A673 (cell line): Measurements from ENCODE around the gene HOXB13. TPM values are rescaled to one million over a fixed set of nuclear protein-coding genes. Genes with fewer than 3 reads are reported as not detected.

Experiments
- BruUV-seq: library from RNA; stranded (reverse); fragments of 400-500 nt; replicated peaks from 2 replicates; lab custom pipeline; 2021; lab: Mats Ljungman, UMichigan
- CTCF ChIA-PET: fragments of 300-600 bp; sonication (Branson Sonifier 250); formaldehyde crosslinking; loops from one replicate; lab custom pipeline; 2022; ENCODE audit warnings: antibody characterized with exemption; lab: Charles Lee
- POLR2A ChIA-PET: fragments of 300-600 bp; sonication (Branson Sonifier 250); formaldehyde crosslinking; loops from one replicate; lab custom pipeline; 2022; ENCODE audit warnings: antibody characterized with exemption; ENCODE audit not compliant: low non-redundant PET; lab: Charles Lee
- DNase-seq: peaks from one replicate; pipeline ENCODE4 v3.0.0-alpha.2; 2015; ENCODE audit warnings: low spot score
- H3K27ac ChIP-seq: fragments of 200-600 bp; sonication (generic); 2 replicates; pipeline ENCODE4 v1.5.1; 2016; ENCODE audit warnings: mixed run types, low read depth, mild to moderate bottlenecking, mixed read lengths, antibody characterized with exemption, low read length; ENCODE audit not compliant: poor library complexity, severe bottlenecking
- H3K27me3 ChIP-seq: fragments of 200-600 bp; sonication (generic); replicated peaks from 2 replicates; pipeline ENCODE4 v1.6.1; 2017; ENCODE audit warnings: mixed run types, low read depth, mild to moderate bottlenecking, mixed read lengths, antibody characterized with exemption, low read length; ENCODE audit not compliant: insufficient read depth, poor library complexity
- H3K36me3 ChIP-seq: fragments of 200-600 bp; sonication (generic); 2 replicates; pipeline ENCODE4 v1.6.1; 2016; ENCODE audit warnings: mixed run types, mild to moderate bottlenecking, mixed read lengths, antibody characterized with exemption, low read length; ENCODE audit not compliant: insufficient read depth, poor library complexity, severe bottlenecking
- H3K4me1 ChIP-seq: fragments of 200-600 bp; sonication (generic); 2 replicates; pipeline ENCODE4 v1.6.1; 2017; ENCODE audit warnings: mixed run types, mild to moderate bottlenecking, mixed read lengths, antibody characterized with exemption, low read length; ENCODE audit not compliant: insufficient read depth, poor library complexity, severe bottlenecking
- H3K4me3 ChIP-seq: fragments of 200-600 bp; sonication (generic); 2 replicates; pipeline ENCODE4 v1.5.1; 2016; ENCODE audit warnings: low read depth, mixed run types, mild to moderate bottlenecking, mixed read lengths, low read length; ENCODE audit not compliant: poor library complexity, severe bottlenecking
- H3K9me3 ChIP-seq: fragments of 200-600 bp; sonication (generic); 2 replicates; pipeline ENCODE4 v1.6.1; 2016; ENCODE audit warnings: mixed run types, low read depth, mild to moderate bottlenecking, mixed read lengths, antibody characterized with exemption, low read length; ENCODE audit not compliant: poor library complexity, severe bottlenecking
- EZH2 ChIP-seq: fragments of 200-600 bp; sonication (generic); IDR thresholded peaks from 2 replicates; pipeline ENCODE4 v1.6.1; 2017; ENCODE audit warnings: borderline replicate concordance, low read depth, mild to moderate bottlenecking, mixed read lengths, antibody characterized with exemption, low read length; ENCODE audit not compliant: poor library complexity, severe bottlenecking
- intact Hi-C: fragments of 100-400 bp; cut with micrococcal nuclease; formaldehyde crosslinking; loops from one replicate; pipeline ENCODE4 v1.10.0; 2022; ENCODE audit not compliant: unreplicated experiment
- total RNA-seq: library from RNA; stranded (reverse); gene quantifications from 2 replicates; pipeline ENCODE4 v1.2.3, GENCODE V29; 2021
- TF ChIP-seq, protein P1 (sequence below): fragments of 300-800, 200-600 bp; sonication (generic); conservative IDR thresholded peaks from 2 replicates; pipeline ENCODE4 v1.5.1; 2017; ENCODE audit warnings: low read depth, mild to moderate bottlenecking, antibody characterized with exemption, low read length, moderate library complexity, mixed read lengths

Gene HOXB13
- total RNA-seq, 1 experiment from 2014 or later = 11.7 TPM

DNA sequence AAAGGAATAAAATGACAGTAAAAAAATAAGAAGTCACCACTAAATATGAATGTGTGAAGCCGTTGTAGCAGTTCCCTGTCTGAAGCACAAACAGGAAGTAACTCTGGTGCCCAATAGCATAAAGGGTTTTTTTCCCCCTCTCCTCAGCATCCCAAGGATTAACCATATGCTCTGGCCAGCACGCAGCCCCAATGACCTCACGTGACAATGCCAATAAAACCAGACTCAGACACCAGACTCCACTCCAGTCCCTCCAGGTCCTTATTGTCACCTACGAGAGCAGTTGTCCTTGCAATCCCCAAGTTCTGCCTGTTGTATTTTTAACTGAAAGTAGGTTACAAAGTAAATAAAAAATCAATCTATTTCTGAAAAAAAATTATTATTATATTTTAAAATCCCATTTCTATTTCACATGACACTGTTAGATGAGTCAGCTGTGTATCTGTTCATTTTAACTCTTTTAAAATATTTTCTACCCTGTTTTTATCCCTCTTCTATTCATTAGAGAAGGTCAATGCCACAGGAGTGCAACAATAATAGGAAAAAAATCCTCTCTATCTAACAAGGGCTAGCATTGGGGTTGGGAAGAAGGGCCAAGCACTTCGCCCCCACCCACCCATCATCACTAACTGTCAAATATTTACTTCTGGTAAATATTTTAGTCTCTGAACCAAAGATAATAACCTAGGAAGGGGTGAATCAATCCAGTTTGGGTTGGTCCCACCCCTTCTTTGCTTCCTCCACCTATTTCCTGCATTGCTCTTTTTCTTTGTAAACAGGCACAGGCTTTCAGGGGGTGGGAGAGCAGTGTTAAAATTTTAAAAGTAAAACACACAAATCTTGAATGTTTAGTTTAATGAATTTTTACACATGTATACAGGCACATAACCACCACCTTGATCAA is 12.8 kb downstream of the HOXB13 start:
- Histone ChIP-seq H3K27me3 (no peaks in the 10 kb centered on the region), H3K36me3 (no peaks in the 10 kb centered on the region), H3K4me1 (peaks cover 32% of the 10 kb centered on the region), H3K4me3 (no peak overlapping the region), H3K9me3 (no peaks in the 10 kb centered on the region), H3K27ac (peak overlapping the region; percentile 49)
- TF ChIP-seq, protein P1, sequence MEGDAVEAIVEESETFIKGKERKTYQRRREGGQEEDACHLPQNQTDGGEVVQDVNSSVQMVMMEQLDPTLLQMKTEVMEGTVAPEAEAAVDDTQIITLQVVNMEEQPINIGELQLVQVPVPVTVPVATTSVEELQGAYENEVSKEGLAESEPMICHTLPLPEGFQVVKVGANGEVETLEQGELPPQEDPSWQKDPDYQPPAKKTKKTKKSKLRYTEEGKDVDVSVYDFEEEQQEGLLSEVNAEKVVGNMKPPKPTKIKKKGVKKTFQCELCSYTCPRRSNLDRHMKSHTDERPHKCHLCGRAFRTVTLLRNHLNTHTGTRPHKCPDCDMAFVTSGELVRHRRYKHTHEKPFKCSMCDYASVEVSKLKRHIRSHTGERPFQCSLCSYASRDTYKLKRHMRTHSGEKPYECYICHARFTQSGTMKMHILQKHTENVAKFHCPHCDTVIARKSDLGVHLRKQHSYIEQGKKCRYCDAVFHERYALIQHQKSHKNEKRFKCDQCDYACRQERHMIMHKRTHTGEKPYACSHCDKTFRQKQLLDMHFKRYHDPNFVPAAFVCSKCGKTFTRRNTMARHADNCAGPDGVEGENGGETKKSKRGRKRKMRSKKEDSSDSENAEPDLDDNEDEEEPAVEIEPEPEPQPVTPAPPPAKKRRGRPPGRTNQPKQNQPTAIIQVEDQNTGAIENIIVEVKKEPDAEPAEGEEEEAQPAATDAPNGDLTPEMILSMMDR = no peak
- TF ChIP-seq EZH2 = no peak
- no peak for DNase-seq
- ChIA-PET CTCF (no interaction called here), POLR2A (no interaction called here)
- no TSS peak for BruUV-seq
- intact Hi-C loops = loop anchor here (10.0 kb wide), 1 partner anchor 299 kb away; no protein-coding TSS in a partner anchor

DNA sequence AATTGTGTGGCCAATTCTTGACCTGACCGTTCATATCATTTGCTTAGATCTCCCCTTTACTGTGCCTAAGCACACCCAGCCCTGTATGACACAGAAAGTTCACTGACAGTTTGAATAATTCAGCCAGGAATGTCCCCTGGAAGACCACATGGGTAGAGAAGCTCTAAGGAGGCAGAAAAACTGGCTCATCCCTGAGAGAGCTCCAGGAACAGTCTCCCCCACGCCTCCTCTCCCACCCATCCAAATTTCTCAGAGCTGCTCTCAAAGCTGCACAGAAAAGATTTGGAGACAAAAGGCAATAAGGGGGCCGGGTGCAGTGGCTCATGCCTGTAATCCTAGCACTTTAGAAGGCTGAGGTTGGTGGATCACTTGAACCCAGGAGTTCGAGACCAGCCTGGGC is 17.4 kb downstream of the HOXB13 start:
- CTCF ChIA-PET = no interaction called here
- no TSS peak for BruUV-seq
- H3K27me3 ChIP-seq = no peaks in the 10 kb centered on the region

DNA sequence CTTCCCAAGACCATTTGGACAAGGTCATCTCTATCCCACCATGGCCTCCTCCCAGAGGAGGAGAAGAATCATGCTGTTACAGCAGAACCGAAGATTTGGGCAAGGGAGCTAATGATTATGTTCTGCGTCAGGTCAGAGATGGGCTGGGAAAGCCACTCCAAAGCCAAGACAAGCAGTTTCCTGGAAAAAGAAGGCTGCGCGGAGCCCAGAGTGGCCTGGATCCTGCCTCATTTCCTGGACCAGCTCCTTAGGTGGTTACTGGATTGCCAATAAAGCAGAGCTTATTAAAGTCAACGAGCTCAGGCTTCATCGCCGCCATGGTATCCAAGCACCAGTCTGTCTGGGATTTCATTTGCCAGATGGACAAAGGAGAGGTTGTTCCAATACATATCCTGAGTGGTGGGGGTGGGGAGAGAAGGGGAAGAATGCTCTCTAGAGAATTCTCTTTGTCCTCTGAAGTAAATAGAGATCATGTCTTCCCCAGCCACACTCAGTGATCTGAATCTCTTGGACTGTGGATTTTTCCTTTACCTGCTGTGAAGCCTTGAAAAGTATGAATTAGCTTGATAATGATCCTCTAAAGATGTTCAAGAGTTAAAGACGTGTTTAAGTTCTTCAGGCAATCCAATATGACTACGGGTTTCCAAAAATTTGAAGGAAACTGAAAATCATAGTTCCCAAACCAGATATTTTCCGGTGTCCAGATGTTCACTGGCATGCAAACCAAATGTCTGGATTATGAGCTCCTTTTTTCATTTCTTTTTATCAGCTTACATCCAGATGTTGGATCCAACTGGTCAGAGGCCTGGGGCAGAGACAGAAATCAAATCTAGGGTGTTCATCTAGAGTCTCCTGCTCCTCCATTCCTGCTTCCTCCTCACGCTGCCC is 23.9 kb downstream of the HOXB13 start:
- CTCF ChIA-PET = interaction anchor here (1.2 kb wide), 1 partner anchor 33 kb away, joined by 3 read pairs; no protein-coding TSS in a partner anchor
- no peaks in the 10 kb centered on the region for H3K9me3 ChIP-seq
- no peak for DNase-seq
- no peak for TF ChIP-seq EZH2
- TF ChIP-seq, protein P1 = no peak
- H3K27ac ChIP-seq = no peak overlapping the region
- no peaks in the 10 kb centered on the region for H3K4me1 ChIP-seq
- intact Hi-C loops = no loop called here
- POLR2A ChIA-PET = no interaction called here
- no peaks in the 10 kb centered on the region for H3K27me3 ChIP-seq
- no TSS peak for BruUV-seq
- no peaks in the 10 kb centered on the region for H3K36me3 ChIP-seq
- H3K4me3 ChIP-seq = no peak overlapping the region

More for the DNA sequence above, 17.4 kb downstream of the HOXB13 start:
- Histone ChIP-seq H3K9me3 (no peaks in the 10 kb centered on the region), H3K36me3 (no peaks in the 10 kb centered on the region), H3K4me1 (peaks cover 15% of the 10 kb centered on the region), H3K27ac (no peak overlapping the region), H3K4me3 (no peak overlapping the region)
- TF ChIP-seq EZH2 = no peak
- TF ChIP-seq, protein P1 = no peak
- intact Hi-C loops = loop anchor here (10.0 kb wide), 1 partner anchor 304 kb away; no protein-coding TSS in a partner anchor
- POLR2A ChIA-PET = no interaction called here
- no peak for DNase-seq
